HG03520 (cell line): Measurements from ENCODE around the gene TMPRSS4.

ENCODE experiments used
- ATAC-seq: cut with Tn5 transposase; IDR thresholded peaks from one replicate; pipeline ENCODE4 v1.9.1; 2021; ENCODE audit warnings: mild to moderate bottlenecking, moderate library complexity; ENCODE audit not compliant: unreplicated experiment

The TMPRSS4 gene

GRCh38 chr11:118100691-118101232 lies 23.9 kb downstream of the TMPRSS4 start:
- ATAC-seq: no peak

GRCh38 chr11:118102721-118103261 lies 25.9 kb downstream of the TMPRSS4 start:
- no peak for ATAC-seq

- ATAC-seq: no peak
Observed at GRCh38 chr11:118104491-118104890, 27.6 kb downstream of the TMPRSS4 start.

GRCh38 chr11:118105657-118106305 lies 28.9 kb downstream of the TMPRSS4 start:
- ATAC-seq: no peak

GRCh38 chr11:118106789-118107335 lies 30.0 kb downstream of the TMPRSS4 start:
- ATAC-seq: no peak

GRCh38 chr11:118108513-118108912 lies 31.6 kb downstream of the TMPRSS4 start:
- ATAC-seq: no peak

- ATAC-seq: no peak
Observed at GRCh38 chr11:118109231-118109630, 32.4 kb downstream of the TMPRSS4 start.

- ATAC-seq: no peak
Observed at GRCh38 chr11:118111019-118111743, 34.3 kb downstream of the TMPRSS4 start.

- ATAC-seq: no peak
Observed at GRCh38 chr11:118111744-118112035, 34.8 kb downstream of the TMPRSS4 start.

GRCh38 chr11:118112711-118113430 lies 36.0 kb downstream of the TMPRSS4 start:
- no peak for ATAC-seq

- ATAC-seq: no peak
Observed at GRCh38 chr11:118114266-118114665, 37.4 kb downstream of the TMPRSS4 start.

GRCh38 chr11:118115048-118115447 lies 38.2 kb downstream of the TMPRSS4 start:
- no peak for ATAC-seq

- ATAC-seq: no peak
Observed at GRCh38 chr11:118117790-118118601, 41.1 kb downstream of the TMPRSS4 start.

- ATAC-seq: no peak
Observed at GRCh38 chr11:118120793-118121192, 43.9 kb downstream of the TMPRSS4 start.

GRCh38 chr11:118124929-118125535 lies 48.2 kb downstream of the TMPRSS4 start:
- no peak for ATAC-seq

- ATAC-seq: no peak
Observed at GRCh38 chr11:118126082-118126838, 49.4 kb downstream of the TMPRSS4 start.

- no peak for ATAC-seq
Observed at GRCh38 chr11:118128310-118128709, 51.4 kb downstream of the TMPRSS4 start.

- no peak for ATAC-seq
Observed at GRCh38 chr11:118128721-118129470, 52.0 kb downstream of the TMPRSS4 start.
